Daoy (cell line): Measurements from ENCODE around the gene ZNF593OS. TPM values are rescaled to one million over a fixed set of nuclear protein-coding genes. Genes with fewer than 3 reads are reported as not detected.

Experiments used
- DNase-seq: peaks from one replicate; pipeline ENCODE4 v3.0.0-alpha.2; 2015; ENCODE audit warnings: low read depth
- total RNA-seq: library from RNA; depleted of rRNA; stranded (reverse); fragments of >200 nt; shearing (Covaris generic); gene quantifications from 2 replicates; pipeline ENCODE4 v1.2.3, GENCODE V29; 2014

ZNF593OS gene
- total RNA-seq, 1 experiment from 2014 or later = not detected

- DNase-seq = no peak
Observed at GRCh38 chr1:26184086-26184485, 12.5 kb upstream of the ZNF593OS start.

- DNase-seq = no peak
Observed at GRCh38 chr1:26182383-26182696, 10.7 kb upstream of the ZNF593OS start.

- peak; percentile 32 for DNase-seq
Observed at GRCh38 chr1:26181586-26182382, 10.2 kb upstream of the ZNF593OS start.

- no peak for DNase-seq
Observed at GRCh38 chr1:26180010-26180506, 8.4 kb upstream of the ZNF593OS start.

- DNase-seq = no peak
Observed at GRCh38 chr1:26177182-26177684, 5.6 kb upstream of the ZNF593OS start, which contains the start of gene CNKSR1. CNKSR1 (plus strand) TSS chr1:26177491; CDS start chr1:26177548, 57 bp downstream.

- no peak for DNase-seq
Observed at GRCh38 chr1:26175346-26175745, 3.7 kb upstream of the ZNF593OS start.

- DNase-seq = no peak
Observed at GRCh38 chr1:26170472-26170821, 1.2 kb downstream of the ZNF593OS start.

GRCh38 chr1:26169669-26170471, 1.8 kb downstream of the ZNF593OS start, which contains the start of gene ZNF593:
ZNF593 (plus strand) TSS chr1:26169908; CDS start chr1:26169984, 76 bp downstream.
- peak; percentile 96 for DNase-seq

- DNase-seq = no peak
Observed at GRCh38 chr1:26169198-26169554, 2.5 kb downstream of the ZNF593OS start.

- no peak for DNase-seq
Observed at GRCh38 chr1:26168410-26169197, 3.0 kb downstream of the ZNF593OS start, which contains the start of gene C1orf232. C1orf232 (minus strand) TSS chr1:26168963; CDS start chr1:26168499, 464 bp downstream.

- DNase-seq = no peak
Observed at GRCh38 chr1:26166719-26167281, 4.8 kb downstream of the ZNF593OS start.

GRCh38 chr1:26164861-26165842, 6.5 kb downstream of the ZNF593OS start:
- DNase-seq = no peak

- DNase-seq = peak; percentile 56
Observed at GRCh38 chr1:26164036-26164860, 7.4 kb downstream of the ZNF593OS start.

- DNase-seq = no peak
Observed at GRCh38 chr1:26163684-26164035, 8.0 kb downstream of the ZNF593OS start.

- no peak for DNase-seq
Observed at GRCh38 chr1:26162220-26162709, 9.4 kb downstream of the ZNF593OS start.

- DNase-seq = peak; percentile 76
Observed at GRCh38 chr1:26161415-26162219, 10.0 kb downstream of the ZNF593OS start.

- DNase-seq = no peak
Observed at GRCh38 chr1:26160527-26161414, 10.9 kb downstream of the ZNF593OS start.
